Neural crest cell (in vitro differentiated cells): ENCODE results near the gene PHKA2. TPM values are rescaled to one million over a fixed set of nuclear protein-coding genes. Genes with fewer than 3 reads are reported as not detected.

Source experiments
- DNase-seq: peaks from one replicate; pipeline ENCODE4 v3.0.0; 2021; ENCODE audit warnings: low read depth, mixed read lengths, low spot score
- H3K27ac Mint-ChIP-seq: one replicate; pipeline ENCODE4 v1.8.0; 2021; ENCODE audit warnings: mild to moderate bottlenecking, mixed read lengths; ENCODE audit not compliant: unreplicated experiment
- H3K27me3 Mint-ChIP-seq: 2 replicates; pipeline ENCODE4 v1.8.0; 2021; ENCODE audit warnings: low read depth, mild to moderate bottlenecking, mixed read lengths
- H3K36me3 Mint-ChIP-seq: 2 replicates; pipeline ENCODE4 v1.8.0; 2021; ENCODE audit warnings: low read depth, mild to moderate bottlenecking, mixed read lengths
- H3K4me1 Mint-ChIP-seq: 2 replicates; pipeline ENCODE4 v1.8.0; 2021; ENCODE audit warnings: mixed read lengths
- H3K4me3 Mint-ChIP-seq: one replicate; pipeline ENCODE4 v1.8.0; 2021; ENCODE audit warnings: mild to moderate bottlenecking, mixed read lengths
- H3K9me3 Mint-ChIP-seq: 2 replicates; pipeline ENCODE4 v1.8.0; 2021; ENCODE audit warnings: mixed read lengths
- total RNA-seq: library from RNA; stranded (reverse); gene quantifications from 2 replicates; pipeline ENCODE4 v1.2.1, GENCODE V29; 2021
- TF ChIP-seq, protein P1 (sequence below): fragments of 200-600 bp; sonication (generic); conservative IDR thresholded peaks from 2 replicates; pipeline ENCODE4 v1.5.0; 2021; ENCODE audit warnings: antibody characterized with exemption, mild to moderate bottlenecking

Gene PHKA2
- total RNA-seq, 1 donor from 2014 or later: 28.0 TPM

DNA sequence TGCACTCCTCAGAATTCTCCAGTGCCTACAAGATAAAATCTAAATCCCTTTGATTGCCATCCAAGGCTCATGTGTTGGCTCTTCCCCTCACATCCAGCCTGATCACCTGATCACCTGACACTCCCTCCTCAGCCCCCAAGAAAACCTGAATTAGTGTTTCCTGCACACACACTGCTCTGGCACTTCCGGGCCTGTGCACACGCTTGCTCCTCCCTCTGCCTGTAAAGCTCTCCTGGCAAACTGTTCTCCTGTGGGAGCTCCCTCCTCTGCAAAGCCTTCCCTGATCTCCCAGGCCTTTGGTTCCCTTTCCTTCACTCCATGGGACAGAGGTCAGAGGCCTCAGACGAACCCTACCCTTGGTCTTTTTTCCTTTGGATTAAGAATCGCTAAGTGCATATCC, 19.9 kb downstream of the PHKA2 start:
- H3K36me3 Mint-ChIP-seq: no peaks in the 10 kb centered on the region
- H3K9me3 Mint-ChIP-seq: peaks cover 3% of the 10 kb centered on the region
- no peak for DNase-seq
- H3K4me1 Mint-ChIP-seq: peaks cover 4% of the 10 kb centered on the region
- no peak overlapping the region for H3K4me3 Mint-ChIP-seq
- no peaks in the 10 kb centered on the region for H3K27me3 Mint-ChIP-seq
- TF ChIP-seq, protein P1, sequence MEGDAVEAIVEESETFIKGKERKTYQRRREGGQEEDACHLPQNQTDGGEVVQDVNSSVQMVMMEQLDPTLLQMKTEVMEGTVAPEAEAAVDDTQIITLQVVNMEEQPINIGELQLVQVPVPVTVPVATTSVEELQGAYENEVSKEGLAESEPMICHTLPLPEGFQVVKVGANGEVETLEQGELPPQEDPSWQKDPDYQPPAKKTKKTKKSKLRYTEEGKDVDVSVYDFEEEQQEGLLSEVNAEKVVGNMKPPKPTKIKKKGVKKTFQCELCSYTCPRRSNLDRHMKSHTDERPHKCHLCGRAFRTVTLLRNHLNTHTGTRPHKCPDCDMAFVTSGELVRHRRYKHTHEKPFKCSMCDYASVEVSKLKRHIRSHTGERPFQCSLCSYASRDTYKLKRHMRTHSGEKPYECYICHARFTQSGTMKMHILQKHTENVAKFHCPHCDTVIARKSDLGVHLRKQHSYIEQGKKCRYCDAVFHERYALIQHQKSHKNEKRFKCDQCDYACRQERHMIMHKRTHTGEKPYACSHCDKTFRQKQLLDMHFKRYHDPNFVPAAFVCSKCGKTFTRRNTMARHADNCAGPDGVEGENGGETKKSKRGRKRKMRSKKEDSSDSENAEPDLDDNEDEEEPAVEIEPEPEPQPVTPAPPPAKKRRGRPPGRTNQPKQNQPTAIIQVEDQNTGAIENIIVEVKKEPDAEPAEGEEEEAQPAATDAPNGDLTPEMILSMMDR: no peak
- no peak overlapping the region for H3K27ac Mint-ChIP-seq

DNA sequence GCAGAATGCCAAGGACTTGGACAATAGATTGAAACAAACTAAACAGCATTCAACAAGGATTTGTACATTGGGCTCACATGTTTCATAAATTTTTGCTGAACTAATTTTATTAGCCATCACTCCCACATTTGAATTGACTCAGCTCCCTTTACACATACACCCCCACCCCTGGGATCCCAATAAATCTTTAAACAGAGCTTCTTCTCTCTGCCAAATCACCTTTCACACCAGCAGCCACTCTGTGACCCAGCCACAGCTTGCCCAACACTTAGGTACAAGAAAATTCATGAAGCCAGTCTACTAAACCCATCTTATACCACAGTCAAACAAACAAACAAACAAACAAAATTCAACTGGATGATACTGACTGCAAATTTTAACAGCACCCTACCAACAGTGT, 21.6 kb downstream of the PHKA2 start:
- no peak overlapping the region for H3K4me3 Mint-ChIP-seq
- TF ChIP-seq, protein P1: no peak
- no peaks in the 10 kb centered on the region for H3K27me3 Mint-ChIP-seq
- no peaks in the 10 kb centered on the region for H3K36me3 Mint-ChIP-seq
- H3K4me1 Mint-ChIP-seq: peaks cover 4% of the 10 kb centered on the region
- no peak overlapping the region for H3K27ac Mint-ChIP-seq
- peaks cover 3% of the 10 kb centered on the region for H3K9me3 Mint-ChIP-seq
- DNase-seq: no peak

DNA sequence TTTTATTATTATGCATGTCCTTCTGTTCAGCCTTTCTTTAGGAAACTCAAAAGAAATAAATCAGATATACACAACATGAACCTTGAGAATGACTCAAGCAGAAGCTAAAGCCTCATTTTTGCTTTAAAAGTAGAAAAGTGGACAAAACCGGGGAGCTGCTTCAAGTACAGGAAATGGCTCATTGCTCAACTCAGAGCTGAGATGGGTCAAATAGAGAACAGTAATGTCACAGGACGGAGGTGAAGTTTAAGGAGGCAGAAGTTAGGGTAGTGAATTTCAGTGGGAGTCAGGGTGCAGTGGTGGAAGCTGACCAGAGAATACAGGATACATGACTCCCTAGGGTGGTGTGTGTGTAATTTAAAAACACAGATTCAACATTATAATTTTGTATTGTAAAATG, 22.2 kb downstream of the PHKA2 start:
- TF ChIP-seq, protein P1: no peak
- no peak for DNase-seq
- Mint-ChIP-seq H3K4me3 (no peak overlapping the region), H3K9me3 (peaks cover 3% of the 10 kb centered on the region), H3K36me3 (no peaks in the 10 kb centered on the region), H3K4me1 (peaks cover 4% of the 10 kb centered on the region), H3K27me3 (no peaks in the 10 kb centered on the region), H3K27ac (no peak overlapping the region)

DNA sequence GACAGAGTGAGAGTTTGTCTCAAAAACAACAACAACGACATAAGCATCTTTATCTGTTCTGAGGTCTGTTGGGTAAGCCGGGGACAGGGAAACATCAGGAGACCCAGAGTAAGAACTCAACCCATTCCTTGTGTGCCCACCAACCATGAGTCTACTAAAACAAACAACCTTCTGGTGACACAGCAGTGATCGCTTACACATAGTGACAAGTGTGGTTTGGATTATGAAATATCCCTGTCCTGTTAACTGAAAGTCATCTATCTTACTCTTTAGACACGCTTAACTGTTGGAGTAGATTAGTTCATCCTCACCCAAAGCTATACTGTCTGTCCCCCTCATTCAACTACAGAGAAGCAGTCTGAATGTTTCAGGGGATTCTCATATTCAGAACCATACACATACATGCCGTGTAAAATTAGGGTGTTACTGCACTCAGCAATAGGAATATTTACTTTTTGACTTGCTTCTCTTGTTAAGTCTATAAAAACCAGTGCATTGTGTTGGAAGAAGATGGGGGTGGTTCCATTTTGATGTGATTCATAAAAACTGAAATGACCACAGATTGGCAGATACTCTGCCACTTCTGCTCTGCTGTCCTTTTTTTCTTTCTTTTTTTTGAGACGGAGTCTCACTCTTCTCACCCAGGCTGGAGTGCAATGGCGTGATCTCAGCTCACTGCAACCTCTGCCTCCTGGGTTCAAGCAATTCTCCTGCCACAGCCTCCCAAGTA, 27.4 kb downstream of the PHKA2 start:
- no peak for DNase-seq
- Mint-ChIP-seq H3K4me3 (no peak overlapping the region), H3K9me3 (peaks cover 6% of the 10 kb centered on the region), H3K36me3 (no peaks in the 10 kb centered on the region), H3K27ac (no peak overlapping the region), H3K27me3 (no peaks in the 10 kb centered on the region), H3K4me1 (no peaks in the 10 kb centered on the region)
- TF ChIP-seq, protein P1: no peak

DNA sequence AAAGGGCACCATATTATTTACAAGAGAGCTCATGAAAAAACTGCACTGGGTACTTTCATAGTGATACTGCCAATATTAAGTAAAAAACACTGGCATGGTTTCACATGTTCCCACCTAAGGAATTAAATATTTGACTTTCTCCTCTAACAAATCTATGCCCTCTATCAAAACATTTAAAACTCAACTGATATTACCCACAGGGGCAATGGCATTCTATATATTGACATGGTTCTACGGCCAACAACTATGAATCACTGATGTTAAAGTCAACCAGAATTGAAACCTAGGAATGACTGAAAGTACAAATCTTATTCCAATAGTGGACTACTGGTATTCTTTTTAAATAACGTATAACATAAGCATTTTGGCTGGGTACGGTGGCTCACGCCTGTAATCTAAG, 28.2 kb downstream of the PHKA2 start:
- H3K9me3 Mint-ChIP-seq: peaks cover 4% of the 10 kb centered on the region
- no peaks in the 10 kb centered on the region for H3K4me1 Mint-ChIP-seq
- TF ChIP-seq, protein P1: no peak
- no peak for DNase-seq
- H3K36me3 Mint-ChIP-seq: peaks cover 2% of the 10 kb centered on the region
- no peak overlapping the region for H3K27ac Mint-ChIP-seq
- H3K4me3 Mint-ChIP-seq: no peak overlapping the region
- no peaks in the 10 kb centered on the region for H3K27me3 Mint-ChIP-seq
